ENCODE measurements around the gene ZC3H12A.

ZC3H12A gene

GRCh38 chr1:37479255-37480124, 5.1 kb downstream of the ZC3H12A start:
- DNase-seq = peak; percentile 78

GRCh38 chr1:37480125-37480466, 5.7 kb downstream of the ZC3H12A start:
- no peak for DNase-seq

GRCh38 chr1:37480581-37481288, 6.4 kb downstream of the ZC3H12A start:
- DNase-seq = no peak

- no peak for DNase-seq
Observed at GRCh38 chr1:37481289-37482003, 7.1 kb downstream of the ZC3H12A start.

GRCh38 chr1:37482004-37482785, 7.8 kb downstream of the ZC3H12A start:
- DNase-seq = no peak

GRCh38 chr1:37482796-37483744, 8.7 kb downstream of the ZC3H12A start:
- no peak for DNase-seq

GRCh38 chr1:37483785-37484184, 9.4 kb downstream of the ZC3H12A start:
- no peak for DNase-seq

- no peak for DNase-seq
Observed at GRCh38 chr1:37484325-37485051, 10.1 kb downstream of the ZC3H12A start.

- no peak for DNase-seq
Observed at GRCh38 chr1:37485902-37486679, 11.7 kb downstream of the ZC3H12A start.

GRCh38 chr1:37486680-37487618, 12.6 kb downstream of the ZC3H12A start:
- DNase-seq = peak; percentile 72

- no peak for DNase-seq
Observed at GRCh38 chr1:37487619-37487984, 13.2 kb downstream of the ZC3H12A start.

GRCh38 chr1:37493336-37494098, 19.1 kb downstream of the ZC3H12A start:
- DNase-seq = no peak

GRCh38 chr1:37495875-37496274, 21.5 kb downstream of the ZC3H12A start:
- no peak for DNase-seq

GRCh38 chr1:37497832-37498231, 23.5 kb downstream of the ZC3H12A start:
- DNase-seq = no peak

- DNase-seq = peak; percentile 42
Observed at GRCh38 chr1:37498872-37499617, 24.7 kb downstream of the ZC3H12A start.

- no peak for DNase-seq
Observed at GRCh38 chr1:37501661-37502060, 27.3 kb downstream of the ZC3H12A start.

GRCh38 chr1:37502104-37502503, 27.7 kb downstream of the ZC3H12A start:
- DNase-seq = no peak
